NOMO-1 treated with dmso at 0.1 percent for 144 hours (cell line): ENCODE data around the gene AFAP1L1.

Source experiments
- DNase-seq: peaks from one replicate; lab custom pipeline; 2025; ENCODE audit not compliant: unreplicated experiment; lab: John Stamatoyannopoulos, UW

AFAP1L1 gene

GRCh38 chr5:149367972-149368645, 96.5 kb downstream of the AFAP1L1 start:
- DNase-seq, result no peak

DNA sequence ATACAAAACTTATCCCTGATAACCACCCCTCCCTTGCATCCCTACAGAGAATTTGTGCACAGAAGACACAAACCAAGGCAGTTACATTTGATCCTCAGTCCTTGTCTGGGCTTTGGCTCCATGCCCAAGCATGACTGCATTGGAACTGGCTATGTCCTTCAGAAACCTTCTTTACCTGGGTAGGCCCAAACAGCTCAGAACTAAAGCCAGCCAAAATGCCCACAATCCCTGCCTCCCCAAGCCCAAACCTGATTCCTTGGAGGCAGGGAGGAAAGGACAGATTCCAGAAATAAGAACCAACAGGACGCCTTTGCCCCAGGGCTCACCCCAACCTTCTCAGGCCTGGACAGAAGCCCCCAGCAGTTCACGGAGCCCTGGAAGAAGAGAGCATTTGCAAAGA, 99.2 kb downstream of the AFAP1L1 start:
- DNase-seq, result no peak

DNA sequence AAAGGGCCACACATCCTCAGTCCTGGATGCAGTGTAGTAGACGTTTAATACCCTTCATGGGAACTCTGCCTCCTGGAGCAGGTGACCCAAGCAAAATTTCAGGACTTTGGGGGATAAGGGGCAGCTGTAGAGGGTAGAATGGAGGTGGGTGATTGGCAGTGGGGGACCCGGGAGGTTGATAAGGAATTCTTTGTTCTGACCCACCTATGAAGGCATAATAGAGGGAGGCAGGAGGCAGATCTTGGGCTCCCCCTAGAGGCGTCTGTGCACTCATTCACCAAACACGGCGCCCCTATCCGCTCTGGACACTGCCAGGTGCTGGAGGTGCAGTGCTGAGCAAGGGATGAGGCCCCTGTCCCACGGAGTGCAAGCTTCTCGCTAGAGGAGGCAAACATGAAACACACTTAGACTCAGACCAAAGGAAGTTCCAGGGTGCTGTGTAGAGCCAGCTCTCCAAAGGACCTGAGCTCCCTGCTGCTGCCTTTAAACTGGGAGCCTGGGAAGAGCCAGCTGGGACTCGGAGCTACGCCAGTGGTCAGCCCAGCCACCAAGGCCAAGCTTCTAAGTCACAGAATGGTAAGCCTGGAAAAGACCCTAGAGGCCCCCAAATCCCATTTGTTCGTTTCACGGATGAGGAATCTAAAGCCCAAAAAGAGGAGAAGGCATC, 99.8 kb downstream of the AFAP1L1 start:
- no peak for DNase-seq

DNA sequence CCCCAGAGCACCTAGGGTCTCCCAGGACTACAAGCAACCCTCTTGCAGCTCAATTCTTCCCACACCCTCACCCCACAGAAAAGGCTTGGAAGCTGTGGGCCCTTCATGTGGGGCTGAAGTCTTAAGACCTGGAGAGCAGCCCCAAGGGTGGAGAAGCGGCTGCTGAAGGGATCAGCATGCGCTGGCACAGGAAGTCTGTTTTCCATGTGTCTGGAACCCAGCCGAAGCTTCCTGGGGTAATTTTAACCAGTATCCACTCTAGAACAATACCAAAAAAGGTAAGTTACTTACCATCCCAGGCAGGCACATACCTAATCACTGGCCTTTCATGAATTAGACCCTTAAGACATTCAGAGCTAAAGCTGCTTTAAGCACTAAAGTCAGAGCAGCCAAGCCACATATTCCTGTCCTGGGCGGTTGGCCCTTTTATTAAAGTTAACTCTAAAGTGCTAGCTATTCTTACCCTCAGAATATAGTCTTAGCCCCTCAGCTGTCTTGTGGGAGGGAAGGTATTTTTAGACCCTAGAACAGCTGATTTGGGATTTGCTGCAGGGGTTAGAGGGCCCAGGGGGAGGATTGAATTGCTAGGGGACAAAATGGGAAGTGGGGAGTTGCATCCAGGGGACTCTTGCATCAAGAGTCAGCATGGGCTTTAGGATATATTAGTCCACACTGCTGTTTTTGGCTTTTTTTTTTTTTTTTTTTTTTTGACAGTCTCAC, 100.6 kb downstream of the AFAP1L1 start:
- DNase-seq, result no peak

DNA sequence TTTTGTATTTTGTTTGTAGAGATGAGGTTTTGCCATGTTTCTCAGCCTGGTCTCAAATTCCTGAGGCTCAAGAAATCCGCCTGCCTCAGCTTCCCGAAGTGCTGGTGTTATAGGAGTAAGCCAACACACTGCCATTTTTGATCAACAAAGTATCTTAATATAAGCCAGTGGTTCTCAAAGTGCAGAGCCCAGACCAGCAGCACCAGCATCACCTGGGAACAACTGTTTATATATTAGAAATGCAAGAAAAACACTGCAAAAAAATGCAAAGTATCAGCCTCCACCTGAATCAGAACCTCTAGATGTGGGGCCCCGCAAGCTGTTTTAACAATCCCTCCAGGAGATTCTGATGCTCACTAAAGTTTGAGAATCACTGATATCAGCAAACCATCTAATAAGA, 101.3 kb downstream of the AFAP1L1 start:
- DNase-seq, result no peak

- DNase-seq, result no peak
These were observed 102.6 kb downstream of the AFAP1L1 start for GRCh38 chr5:149374303-149374702.

DNA sequence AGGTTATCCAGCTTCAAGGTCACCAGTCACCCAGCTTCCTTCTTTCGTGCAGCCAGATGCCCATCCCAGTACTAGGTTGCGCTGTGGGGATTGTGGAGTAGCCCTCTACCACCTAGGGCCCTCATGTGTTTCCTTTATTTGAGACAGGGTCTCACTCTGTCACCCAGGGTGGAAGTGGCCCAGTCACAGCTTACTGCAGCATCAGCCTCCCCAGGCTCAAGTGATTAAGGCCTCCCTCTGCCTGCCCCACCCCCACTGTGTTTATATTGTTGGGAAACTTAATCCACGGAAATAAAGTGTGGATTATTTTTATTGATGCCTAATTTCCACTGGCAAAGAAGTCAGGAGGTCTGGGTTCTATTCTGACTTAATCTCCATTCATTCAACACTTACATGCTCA, 103.1 kb downstream of the AFAP1L1 start:
- DNase-seq, result no peak

DNA sequence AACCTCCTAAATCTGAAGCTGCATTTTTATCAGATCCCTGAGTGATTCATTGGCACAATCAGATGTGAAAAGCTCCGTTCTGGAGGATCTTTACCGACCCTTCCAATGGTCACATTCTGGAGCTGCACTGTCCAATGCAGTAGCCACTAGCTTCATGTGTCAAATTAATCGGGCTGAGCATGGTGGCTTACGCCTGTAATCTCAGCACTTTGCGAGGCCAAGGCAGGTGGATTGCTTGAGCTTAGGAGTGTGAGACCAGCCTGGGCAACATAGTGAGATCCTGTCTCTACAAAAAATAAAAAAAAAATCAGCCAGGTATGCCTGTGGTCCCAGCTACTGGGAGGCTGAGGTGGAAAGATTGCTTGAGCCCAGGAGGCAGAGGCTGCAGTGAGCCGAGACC, 103.8 kb downstream of the AFAP1L1 start:
- no peak for DNase-seq

GRCh38 chr5:149376104-149376503, 104.4 kb downstream of the AFAP1L1 start:
- DNase-seq, result no peak

DNA sequence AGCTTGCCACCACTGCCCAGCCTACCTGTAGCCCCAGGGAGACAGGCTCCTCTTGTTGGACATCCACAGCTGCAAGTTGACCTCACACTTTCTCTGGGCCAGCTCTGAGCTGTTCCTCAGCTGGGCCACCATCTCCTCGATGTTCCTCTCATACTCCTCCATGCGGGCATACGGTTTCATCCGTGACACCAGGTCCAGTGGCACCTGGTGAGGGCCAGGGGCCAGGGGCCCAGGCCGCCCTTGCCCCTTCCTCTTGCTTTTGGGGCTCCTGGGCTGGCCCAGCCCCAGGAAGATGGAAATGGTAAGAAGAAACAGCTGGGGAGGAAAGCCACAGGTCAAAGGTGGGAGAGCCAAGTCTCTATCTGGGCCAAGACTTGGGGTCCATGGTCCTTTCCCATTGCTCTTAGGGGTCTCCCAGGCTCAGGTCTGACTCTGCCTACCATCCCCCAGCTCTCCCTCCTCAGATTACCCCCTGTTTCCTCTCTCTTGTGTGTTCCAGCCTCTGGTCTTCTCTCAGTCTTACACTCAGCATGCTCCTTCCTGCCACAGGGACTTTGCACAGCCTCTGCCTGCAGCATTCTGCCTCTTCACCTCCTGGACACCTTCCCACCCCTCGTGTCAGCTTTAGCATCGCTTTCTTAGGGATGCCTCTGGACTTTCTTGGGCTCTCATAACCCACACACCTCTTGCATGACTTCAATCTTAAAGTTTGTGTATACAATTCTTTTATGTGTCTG, 105.2 kb downstream of the AFAP1L1 start:
- DNase-seq, result no peak

DNA sequence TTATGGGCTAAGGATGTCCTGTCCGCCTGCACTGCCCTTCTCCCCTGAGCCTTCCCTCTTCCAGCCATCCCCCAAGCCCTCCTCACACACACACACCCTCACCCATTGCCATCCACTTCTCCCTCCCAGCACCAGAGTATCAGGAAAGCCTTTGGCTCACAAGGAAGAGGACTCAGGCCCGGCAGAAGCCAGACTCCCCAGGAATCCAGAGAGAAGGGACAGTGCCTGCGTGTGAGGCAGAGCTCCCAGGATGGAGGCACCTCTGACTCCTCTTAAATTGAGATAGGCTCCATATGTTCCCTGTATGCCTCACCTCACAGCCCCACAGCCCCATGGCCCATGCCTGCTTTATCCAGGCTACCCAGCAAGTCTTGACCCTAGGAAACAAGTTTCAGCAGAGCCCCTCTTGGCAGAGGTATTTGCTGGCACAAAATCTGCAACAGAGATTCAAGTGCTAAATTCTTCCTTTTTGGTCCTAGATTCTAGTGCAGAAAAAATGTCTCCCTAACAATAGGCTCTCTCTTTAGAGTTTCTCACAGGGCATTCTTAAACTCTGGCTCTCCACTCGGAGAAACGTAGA, 106.7 kb downstream of the AFAP1L1 start:
- no peak for DNase-seq

- no peak for DNase-seq
These were observed 107.6 kb downstream of the AFAP1L1 start, which contains the start of gene IL17B for GRCh38 chr5:149379177-149379761. Gene IL17B, minus strand, starts transcription at chr5:149379292. Its CDS starts 67 bp downstream, at chr5:149379225.

DNA sequence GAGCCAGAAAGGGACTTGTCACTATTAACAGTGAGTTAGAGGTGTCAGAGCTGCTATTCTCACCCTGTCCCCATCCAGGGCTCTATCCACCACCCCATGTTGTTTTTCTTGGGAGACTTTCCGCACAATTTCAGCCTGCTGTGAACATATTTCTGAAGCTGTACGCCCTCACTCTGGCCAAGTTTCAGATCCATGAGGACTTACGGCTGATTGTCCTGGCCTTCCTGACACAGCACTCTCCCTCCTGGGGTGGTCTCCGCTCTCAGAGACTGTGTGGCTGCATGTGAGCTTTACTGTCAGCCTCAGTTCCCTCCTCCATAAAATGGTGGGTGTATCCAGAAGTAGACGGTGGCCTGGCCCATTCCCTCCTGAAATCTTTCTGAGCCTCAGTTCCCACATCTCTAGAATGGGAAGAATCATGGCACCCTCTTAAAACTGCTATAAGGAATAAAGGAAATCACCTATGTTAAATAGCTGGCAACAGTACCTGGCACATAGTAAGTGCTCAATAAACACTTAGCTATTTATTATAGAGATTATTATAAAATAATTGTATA, 108.2 kb downstream of the AFAP1L1 start:
- DNase-seq, result no peak

GRCh38 chr5:149380466-149381121, 108.9 kb downstream of the AFAP1L1 start:
- DNase-seq, result no peak

DNA sequence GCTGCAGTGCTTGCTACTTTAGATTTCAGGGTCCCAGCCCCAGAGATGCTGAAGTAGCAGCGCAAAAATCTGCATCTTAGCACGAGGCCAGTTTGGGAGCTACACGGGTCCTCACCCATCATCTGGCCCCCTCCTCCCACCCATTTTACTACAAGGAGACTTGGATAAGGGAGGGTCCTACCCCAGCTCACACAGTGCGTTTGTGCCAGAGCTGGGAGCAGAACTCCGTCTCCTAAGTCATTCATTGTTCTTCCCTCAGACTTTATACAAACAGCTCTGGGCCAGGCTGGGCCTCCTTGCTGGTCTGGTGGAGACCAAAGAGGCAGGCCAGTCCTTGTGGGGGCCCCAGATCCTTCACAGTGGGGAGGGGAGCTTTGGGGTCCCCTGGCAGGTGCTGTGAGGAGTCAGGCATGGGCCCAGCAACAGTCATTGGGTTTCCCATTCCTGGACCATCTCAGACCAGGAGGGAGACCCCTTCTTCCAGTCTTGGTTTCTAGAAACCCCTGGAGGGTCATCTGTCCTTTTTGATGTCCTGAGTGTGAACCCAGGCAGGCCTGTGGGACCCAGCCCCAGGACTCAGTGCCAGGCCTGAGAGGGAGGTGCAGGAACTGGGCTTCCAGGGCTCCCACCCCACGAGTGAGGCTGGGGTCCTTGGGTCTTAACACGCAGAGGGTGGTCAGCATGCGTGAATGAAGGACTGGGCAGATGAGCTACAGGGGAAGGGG, 109.8 kb downstream of the AFAP1L1 start:
- DNase-seq, result no peak

DNA sequence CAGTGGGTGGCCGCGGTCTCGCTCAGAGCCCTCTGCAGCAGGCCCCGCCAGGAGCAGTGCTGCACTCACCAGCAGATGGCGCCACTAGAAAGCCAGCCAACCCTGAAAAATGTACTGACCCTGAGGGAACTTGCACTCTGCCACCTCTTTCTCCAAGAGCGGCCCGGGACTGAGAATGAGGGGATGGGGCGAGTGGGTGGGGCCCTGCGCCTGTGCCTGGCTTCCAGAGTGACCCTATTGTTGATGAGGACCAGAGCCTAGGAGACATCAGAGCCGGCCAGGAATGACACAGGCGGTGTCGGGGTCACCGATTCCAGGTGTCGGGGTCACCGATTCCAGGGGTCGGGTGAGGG, 110.3 kb downstream of the AFAP1L1 start:
- peak; percentile 68 for DNase-seq

GRCh38 chr5:149382517-149383220, 111.0 kb downstream of the AFAP1L1 start:
- DNase-seq, result no peak

DNA sequence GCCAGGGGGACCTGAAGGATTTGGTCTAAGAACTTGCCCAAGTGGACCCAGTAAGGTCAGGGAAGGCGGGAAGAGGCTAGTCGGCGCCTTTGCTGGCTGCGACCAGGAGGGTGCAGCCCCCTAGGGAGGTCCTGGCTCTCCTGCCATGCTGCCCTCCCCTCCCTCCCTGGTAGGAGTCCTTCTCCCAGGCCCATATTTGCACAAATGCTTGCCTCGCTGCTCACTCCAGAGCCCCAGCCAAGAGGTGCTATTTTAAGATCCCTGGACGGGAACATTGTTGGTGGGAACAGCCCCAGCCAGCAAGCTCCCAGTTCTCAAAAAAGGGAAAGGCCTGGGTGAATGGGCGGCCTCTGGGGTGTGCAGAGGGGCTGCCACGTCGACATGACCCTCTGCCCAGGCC, 111.7 kb downstream of the AFAP1L1 start:
- DNase-seq, result no peak

DNA sequence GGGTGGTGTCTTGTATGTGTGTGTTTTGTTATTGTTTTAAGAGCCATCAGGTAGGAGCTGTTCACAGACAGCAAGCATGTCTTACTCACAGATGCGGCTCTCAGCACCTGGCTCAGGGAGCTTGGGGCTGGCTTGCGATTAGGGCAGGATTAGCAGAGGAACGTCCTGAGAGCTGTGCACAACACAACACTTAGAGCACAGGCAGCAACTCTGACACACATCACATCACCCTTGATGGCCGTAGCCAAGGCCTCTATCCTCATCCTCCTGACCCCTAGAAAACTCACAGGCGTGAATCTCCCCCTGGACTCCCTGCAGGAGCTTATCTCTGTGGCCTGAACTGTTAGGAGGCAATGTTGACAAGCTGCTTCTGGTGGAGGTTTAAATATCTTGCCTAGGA, 114.5 kb downstream of the AFAP1L1 start:
- DNase-seq, result no peak
